GM12874 (cell line): Measurements from ENCODE around the gene PRDM16.

ENCODE experiments used
- CTCF ChIP-seq: IDR thresholded peaks from 2 replicates; pipeline ENCODE4 v1.5.1; 2011; ENCODE audit warnings: low read depth, mild to moderate bottlenecking, control low read depth, low read length, moderate library complexity; ENCODE audit not compliant: insufficient read depth

PRDM16 gene

DNA sequence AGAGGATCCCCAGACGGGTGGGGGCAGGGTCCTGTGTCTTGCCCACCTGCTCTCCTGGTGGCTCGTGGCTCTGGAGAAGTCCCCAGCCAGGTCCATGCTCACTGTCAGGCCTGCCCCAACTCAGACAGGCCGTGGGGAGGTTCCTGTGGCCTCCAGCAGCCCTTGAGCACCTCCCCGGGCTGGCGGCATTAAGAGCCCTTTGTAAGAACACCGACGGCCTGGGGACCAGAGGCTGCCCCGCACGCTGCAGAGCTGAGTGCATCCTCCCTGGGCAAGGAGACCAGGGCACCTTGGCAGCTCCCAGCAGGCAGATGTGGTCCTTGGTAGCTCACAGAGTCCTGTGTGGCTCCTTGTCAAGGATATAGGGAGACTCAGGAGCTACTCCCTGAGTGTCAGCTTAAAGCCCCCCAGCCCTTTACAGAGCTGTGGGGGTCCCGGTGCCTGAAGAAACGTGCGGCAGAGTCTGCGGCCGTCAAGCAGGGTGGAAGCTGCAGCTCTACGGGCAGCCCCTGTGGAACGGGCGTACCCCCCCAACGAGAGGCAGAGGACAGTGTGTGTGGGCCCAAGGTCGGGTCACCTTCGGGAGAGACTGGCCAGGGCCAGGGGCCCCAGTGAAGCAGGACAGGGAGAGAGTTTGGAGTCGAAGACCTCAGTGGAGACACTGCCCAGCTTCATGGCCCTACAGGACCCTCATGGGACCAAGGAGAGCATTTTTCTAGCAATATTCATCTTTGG is 118.6 kb downstream of the PRDM16 start:
- no peak for TF ChIP-seq CTCF

GRCh38 chr1:3188150-3188971 is 119.4 kb downstream of the PRDM16 start:
- TF ChIP-seq CTCF: no peak

DNA sequence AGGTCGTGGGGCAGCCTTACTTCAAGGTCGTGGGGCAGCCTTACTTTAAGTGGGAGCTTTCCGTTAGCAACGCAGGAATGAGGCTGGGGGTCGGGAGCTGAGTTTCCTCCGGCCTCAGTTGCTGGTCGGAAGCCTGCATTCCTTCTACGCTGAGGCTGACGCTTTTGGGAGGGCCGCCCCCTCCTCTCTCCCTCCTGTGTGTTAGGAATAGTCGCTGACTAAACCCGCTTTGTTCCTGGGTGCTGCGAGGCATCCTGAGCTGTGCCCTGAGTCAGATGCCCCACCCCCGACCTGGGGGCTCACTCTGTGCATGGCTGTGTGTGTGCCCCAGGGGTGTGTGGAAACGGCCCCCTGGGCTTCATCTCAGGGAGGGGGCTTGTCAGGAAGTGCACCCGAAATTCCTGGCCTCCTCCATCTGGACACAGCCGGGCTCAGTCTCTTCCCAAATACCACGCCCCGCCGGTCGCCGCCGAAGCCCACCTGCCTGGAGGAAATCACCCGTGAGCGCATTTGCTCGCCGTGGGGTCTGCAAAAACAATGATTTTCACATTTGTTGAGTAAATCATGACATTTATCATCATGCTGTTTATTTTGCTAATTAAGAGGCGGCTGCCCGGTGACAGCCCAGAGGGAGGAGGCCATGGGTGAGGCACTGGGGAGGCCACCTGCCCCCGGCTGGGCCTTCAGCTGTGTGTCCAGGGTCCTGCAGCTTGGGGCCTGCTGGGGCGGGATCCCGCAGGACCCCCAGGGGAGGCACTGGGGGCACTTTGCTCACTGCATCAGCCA is 121.4 kb downstream of the PRDM16 start:
- TF ChIP-seq CTCF: no peak

DNA sequence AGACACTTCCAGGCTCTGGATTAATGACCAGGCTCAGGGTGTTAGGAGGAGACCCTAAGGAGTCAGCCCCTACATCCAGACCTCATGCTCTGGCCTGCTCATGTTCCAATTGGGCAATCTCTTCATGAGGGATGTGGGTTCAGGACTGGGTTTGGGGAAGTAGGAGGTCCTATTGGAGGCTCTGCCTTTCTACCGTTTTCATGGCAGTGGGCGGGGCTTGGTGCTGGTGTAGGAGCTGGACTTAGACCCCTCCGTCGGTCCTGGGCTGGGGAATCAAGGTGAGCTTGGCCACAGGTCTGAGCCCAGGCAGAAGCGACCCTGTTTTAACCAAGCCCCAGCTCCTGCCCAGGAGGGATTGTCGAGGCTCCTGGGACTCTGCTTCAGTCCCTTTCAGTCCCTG is 123.4 kb downstream of the PRDM16 start:
- TF ChIP-seq CTCF: no peak

GRCh38 chr1:3192825-3193224 is 123.8 kb downstream of the PRDM16 start:
- no peak for TF ChIP-seq CTCF

GRCh38 chr1:3193811-3194210 is 124.8 kb downstream of the PRDM16 start:
- no peak for TF ChIP-seq CTCF
